Activated CD8-positive, alpha-beta memory T cell treated with anti-CD3 and anti-CD28 coated beads for 1 hour (primary cell): Measurements from ENCODE around the gene CYP3A5.

Experiments used
- DNase-seq, 2 donors: peaks; one replicate each; pipeline ENCODE4 v3.0.0-alpha.2; 2020; ENCODE audit warnings: low read depth in 1 of 2; ENCODE audit errors: extremely low read depth in 1 of 2

Gene CYP3A5

DNA sequence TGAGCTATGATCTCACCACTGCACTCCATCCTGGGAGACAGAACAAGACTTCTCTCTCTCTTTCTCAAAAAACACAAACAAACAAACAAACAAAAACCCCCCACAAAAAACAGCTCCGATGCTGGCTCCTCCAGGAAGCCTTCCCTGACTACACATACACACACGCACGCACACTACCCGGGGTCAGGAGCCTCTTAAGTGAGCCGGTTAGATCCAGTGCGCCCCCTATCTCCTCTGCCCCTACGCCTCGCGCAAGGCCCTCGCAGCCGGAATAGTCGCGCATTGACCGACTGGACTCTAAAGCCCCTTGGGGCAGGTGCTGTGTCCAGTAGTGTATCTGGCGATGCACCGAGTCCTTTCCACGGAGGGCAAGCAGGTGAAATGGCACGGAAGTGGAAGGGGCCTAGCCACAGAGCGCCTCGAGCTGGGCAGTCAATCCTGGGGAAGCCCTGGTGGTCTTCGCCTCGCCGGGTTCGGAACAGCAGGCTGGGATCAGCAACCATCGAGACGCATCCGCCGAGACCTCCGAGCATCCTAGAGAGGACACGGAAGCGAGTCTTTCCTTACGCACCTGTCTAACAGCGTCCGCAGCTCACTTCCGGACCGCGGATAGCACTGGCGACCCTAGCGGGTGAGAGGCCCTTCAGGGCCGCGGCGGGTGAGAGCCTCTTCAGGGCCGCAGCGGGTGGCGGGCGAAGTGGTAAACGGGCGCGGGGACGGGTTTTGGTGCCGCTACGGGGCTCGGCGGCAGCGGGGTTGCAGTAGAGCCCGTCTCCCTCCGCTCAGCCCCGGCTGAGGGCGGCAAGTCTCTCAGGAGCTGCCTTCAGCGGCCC is 63.2 kb downstream of the CYP3A5 start, which contains the start of gene ZSCAN25:
ZSCAN25 (plus strand) TSS at position 588 of the 833 bp plus-strand sequence. CDS start 2,661 bp downstream, outside the sequence.
- peak; percentile 65 to 74 for DNase-seq

DNA sequence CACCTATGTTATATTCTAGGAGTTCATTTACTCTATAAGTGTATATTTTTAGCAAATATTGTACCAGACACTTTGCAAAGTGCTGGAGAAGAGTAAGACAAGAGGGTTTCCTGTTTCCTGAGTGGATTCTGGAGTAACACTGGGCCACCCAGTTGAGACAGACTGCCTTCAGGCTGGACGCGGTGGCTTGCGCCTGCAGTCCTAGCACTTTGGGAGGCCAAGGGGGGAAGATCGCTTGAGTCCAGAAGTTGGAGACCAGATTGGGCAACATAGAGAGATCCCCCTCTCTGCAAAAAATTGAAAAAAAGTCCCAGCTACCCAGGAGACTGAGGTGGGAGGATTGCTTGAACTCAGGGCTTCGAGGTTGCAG is 63.8 kb downstream of the CYP3A5 start:
- no peak for DNase-seq

DNA sequence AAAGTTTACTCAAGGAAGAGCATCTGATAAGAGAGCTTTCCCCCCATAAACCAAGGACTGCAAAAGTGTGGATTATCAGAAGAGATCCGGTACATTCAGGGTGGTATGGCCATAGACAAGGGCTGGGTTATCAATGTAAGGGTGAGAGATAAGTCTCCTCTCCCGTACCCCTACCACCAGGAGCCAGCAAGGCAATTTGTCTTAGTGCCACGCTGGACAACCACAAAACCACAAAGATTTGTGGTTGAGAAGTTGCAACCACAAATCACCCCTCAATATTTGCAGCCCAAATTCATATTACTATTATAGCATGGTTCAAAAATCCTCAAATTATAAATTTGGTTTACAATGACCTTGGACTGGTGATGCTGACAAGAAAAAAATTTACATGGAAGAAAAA is 65.3 kb downstream of the CYP3A5 start:
- DNase-seq = no peak

DNA sequence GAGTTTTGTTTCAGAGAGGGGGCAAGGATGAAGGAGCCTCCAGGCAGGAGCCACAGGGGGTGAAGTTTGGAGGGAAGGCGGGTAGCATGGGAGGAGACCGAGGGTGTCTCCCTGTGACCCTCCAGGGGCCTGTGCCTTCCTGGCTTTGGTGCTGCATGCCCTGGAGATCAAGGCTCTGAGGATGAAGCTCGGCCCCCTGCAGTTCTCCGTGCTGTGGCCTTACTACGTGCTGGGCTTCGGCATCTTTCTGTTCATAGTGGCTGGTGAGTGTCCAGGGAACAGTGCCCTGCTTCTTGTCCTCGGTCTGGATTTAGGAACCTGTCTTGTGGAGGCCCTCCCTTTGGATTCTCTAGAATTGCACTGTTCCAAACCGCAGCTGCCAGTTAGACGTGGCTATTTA is 72.2 kb downstream of the CYP3A5 start:
- no peak for DNase-seq

DNA sequence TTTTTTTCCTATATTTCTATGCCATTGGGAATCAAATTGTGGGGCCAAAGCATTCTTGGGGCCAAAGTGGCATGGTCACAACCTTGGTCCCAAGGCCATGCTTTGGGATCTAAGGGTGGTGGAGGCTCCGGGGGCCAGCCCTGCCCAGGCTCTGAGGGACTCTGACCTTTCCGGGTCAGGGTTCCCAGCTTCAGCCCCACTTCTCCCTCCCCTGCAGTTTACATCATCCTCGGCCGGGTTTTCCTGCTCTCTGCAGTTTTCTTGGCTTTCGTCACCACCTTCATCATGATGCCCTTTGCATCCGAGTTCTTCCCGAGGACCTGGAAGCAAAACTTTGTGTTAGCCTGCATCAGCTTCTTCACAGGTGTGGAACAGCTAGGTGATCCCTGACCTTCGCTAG is 73.3 kb downstream of the CYP3A5 start:
- no peak for DNase-seq

DNA sequence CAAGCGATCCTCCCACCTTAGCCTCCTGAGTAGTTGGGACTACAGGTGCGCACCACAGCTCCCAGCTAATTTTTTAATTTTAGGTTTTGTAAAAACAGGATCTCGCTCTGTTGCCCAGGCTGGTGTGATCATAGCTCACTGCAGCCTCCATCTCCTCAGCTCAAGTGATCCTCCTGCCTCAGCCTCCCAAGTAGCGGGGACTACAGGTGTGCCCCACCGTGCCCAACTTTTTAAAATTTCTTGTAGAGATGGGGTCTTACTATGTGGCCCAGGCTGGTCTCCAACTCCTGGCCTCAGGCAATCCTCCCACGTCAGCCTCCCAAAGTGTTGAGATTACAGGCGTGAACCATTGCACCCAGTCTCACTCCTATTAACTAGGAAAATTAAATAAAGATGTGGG is 74.3 kb downstream of the CYP3A5 start:
- DNase-seq = no peak

DNA sequence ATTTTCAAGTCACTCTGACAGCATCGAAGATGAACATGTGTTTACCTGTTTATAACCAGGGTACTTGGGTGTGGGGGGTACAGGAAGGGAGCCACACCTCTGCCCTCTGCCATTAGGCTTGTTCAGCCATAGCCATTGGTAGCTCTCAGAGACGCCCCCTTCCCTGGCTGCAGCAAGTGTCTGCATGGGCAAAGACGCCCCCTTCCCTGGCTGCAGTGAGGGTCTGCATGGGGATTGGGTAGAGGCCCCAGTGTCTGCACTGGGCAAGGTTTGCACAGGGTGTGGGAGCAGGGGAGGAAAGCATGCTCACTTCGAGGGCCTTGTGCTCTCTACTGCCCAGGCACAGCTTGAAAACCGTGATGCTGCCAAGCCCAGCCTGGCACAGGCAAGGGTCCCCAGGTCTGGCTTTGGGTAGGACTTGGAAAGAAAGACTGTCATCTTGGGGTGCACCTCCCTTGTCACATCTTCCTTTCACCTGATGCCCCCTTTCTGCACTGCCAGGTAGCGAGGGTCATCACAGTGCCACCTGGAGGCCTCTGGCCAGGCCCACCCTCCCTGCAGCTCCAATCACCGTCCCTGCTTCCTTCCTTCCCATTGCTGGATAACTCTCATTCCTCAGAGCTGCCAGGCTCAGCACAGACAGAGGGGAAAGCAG is 78.0 kb downstream of the CYP3A5 start:
- no peak for DNase-seq

DNA sequence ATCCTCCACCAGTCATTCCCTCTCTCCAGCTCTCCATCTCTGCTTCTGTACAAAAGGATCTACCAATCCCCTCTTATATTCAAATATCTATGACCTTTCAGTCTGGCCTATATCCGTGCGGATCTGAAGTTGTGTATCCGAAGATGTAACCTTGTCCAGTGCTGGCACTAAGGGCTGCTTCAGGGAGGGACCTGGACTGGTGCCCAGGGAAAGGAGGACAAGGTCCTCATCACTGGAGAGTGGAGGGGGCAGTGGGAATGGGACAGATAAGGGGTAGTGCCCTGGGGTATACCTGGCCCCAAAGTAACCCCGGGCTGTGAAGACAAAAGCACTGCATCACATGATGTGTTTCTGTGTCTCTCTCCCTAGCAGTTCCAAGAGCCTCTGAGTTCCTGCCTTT is 80.0 kb downstream of the CYP3A5 start:
- DNase-seq = no peak
